NCI-H187 (cell line): ENCODE results near the gene PDK4.

Experiments
- DNase-seq, 2 experiments: peaks; one replicate each; lab custom pipeline; 2025; lab: John Stamatoyannopoulos, UW

Gene PDK4

DNA sequence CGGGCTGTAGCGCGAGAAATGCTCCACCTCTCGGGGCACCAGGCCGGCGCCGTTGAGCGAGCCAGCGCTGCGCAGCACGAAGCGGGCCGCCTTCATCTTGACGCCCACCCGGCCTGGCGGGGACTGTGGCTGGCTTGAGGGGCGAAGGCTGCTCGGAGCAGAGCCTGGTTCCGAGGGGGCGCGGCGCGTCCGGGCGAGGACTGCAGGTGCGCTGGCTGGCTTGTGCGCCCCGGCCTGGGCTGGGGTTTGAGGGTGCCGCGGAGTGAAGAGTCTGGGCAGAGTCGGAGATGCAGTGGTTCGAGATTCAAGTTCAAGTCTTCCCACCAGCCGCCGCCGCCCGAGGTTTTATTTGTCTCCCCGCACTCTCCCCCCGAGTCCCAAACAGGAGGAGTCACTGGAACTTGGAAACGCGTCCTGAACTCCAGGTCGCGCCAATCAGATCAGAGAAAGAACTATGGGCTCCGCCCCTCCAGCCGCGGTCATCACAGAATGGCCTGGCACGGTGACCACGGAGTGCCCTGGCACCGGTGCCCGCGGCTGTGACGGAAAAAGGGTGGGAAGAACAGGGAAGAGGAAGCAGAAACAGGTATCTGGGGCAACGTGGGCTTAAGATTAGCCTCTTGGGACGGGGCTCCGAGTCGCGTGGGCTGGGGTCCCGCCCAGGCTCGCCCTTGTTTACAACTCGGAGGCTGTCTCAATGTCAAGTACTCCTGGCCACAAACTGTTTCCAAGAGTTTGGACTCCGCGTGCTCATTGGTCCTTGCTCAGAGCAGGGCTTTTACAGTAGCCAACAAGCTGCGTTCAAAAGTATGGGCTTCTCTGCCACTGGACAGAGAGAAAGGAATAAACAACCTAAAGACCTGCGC lies at the start of gene PDK4:
PDK4 (minus strand) TSS at position 319 of the 866 bp plus-strand sequence; CDS start at position 96, 223 bp downstream.
- no peak for DNase-seq

- DNase-seq: no peak
These were observed 45.9 kb upstream of the PDK4 start for GRCh38 chr7:95642173-95642572.

GRCh38 chr7:95636140-95636940 lies 40.0 kb upstream of the PDK4 start:
- DNase-seq: no peak

- DNase-seq: no peak
These were observed 36.3 kb upstream of the PDK4 start for GRCh38 chr7:95632609-95633008.

DNA sequence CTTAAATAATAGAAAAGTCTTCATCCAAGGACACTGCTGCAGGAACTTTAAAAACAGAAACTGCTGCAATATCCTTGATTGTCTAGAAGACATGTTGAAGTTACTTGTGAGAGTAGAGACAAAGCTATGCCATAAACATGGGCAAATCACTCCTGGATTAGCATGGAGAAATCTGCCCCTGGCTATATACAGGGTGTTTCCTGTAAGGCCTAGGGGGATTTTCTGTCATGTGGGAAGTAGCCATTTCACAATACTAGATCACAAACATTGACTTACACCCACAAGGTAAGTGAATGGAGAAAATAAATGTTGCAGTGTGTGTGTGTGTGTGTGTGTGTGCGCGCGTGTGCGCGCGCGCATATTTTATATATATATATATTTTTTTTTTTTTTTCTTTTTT lies 35.2 kb upstream of the PDK4 start:
- DNase-seq: no peak

DNA sequence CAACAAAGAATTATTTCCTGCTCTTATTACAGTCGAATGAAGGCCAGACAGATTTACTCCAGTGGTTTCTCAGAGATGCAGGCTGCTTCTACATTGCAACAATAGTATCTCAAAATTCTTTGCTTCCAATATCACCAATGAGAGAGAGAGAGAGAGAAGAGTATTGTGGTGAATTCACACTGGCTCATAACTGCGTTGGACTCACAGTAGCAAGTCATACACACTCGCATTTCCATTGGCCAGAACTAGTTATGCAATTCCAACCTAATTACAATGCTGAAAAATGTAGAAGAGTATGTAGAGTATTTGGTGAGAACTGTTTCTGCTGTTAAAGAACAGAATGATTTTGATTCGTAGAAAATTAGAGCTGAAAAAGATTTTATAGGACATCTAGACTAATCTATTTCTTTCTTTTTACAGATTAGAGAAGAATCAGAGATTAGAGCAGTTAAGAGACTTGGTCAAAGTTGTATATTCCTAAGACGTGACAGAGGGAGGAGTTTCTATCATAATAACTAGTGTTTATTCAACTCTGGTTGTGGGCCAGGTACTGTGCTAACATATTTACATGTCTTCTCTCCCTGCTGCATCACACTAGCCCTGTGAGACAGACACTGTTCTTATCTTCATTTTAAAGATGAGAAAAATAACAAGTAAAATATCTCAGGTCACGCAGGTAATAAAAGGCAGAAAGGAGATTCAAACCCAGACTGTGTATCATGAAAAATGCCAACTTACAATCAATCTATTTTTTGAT lies 34.6 kb upstream of the PDK4 start:
- DNase-seq: no peak

- DNase-seq: no peak
These were observed 32.6 kb upstream of the PDK4 start for GRCh38 chr7:95628831-95629439.

- no peak for DNase-seq
These were observed 27.5 kb upstream of the PDK4 start for GRCh38 chr7:95623788-95624187.

- no peak for DNase-seq
These were observed 26.5 kb upstream of the PDK4 start for GRCh38 chr7:95622859-95623258.

GRCh38 chr7:95622001-95622549 lies 25.8 kb upstream of the PDK4 start:
- no peak for DNase-seq

GRCh38 chr7:95621404-95621803 lies 25.1 kb upstream of the PDK4 start:
- no peak for DNase-seq

DNA sequence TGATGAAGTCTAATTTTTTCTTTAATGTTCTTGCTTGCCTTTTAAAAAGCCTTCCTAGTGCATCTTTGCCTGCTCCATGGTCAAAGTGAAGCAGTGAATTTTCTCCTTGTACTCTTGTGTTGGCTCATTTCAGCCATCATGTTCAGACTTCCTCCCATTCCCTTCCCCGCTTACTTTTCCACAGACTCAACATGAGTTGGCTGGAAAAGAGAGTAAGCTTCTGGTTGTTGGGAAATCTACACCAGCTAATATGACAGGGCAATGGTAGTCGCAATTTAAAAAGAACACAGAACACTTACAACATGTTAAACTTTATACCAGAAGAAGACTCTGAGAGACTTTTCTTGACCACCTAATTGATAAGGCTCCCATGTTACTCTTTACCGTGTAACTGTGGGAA lies 24.3 kb upstream of the PDK4 start:
- DNase-seq: no peak

DNA sequence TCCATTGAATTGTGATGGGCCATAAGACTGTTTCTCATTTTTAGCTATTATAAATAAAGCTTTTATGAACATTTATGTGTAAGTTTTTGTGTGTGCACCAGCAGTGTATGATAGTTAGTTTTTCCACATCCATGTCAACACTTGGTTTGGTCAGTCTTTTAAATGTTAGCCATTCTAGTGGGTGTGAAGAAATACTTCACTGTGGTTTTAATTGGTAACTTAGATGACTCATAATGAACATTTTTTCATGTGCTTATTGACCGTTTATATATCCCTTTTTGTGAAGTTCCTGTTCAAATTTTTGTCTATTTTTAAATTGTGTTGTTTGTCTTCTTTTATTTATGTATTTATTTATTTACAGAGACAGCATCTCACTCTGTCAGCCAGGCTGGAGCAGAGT lies 23.6 kb upstream of the PDK4 start:
- no peak for DNase-seq

GRCh38 chr7:95619517-95619916 lies 23.2 kb upstream of the PDK4 start:
- no peak for DNase-seq

DNA sequence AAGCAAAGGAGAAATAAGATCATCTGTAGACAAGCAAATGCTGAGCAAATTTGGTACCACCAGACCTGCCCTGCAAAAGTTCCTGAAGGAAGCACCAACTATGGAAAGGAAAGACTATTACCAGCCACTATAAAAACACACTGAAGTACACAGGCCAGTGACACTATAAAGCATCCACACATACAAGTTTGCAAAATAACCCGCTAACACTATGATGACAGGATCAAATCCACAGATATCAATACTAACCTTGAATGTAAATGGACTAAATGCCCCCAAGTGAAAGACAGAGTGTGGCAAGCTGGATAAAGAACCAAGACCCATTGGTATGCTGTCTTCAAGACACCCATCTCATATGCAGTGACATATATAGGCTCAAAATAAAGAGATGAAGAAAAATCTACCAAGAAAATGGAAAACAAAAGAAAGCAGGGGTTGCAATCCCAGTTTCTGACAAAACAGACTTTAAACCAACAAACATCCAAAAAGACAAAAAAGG lies 18.2 kb upstream of the PDK4 start:
- no peak for DNase-seq

DNA sequence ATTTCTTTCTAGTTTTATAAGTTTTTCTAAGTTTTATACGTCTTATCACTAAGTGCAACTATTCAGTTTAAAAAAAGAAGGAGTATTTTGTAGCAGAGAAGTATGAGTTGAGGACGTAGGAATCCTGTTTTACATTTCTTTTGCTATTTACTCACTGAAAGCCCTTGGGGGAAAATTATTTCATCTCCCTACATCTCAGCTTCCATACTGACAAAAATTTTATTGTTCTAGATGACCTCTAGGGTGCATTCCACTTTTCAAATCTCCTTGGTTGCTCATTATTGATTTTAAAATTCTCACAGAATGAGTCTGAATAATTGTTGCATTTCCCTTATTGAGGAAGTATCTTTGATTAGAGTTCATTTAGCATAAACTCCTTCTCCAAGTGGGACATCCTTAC lies 14.9 kb upstream of the PDK4 start:
- no peak for DNase-seq

- DNase-seq: no peak
These were observed 13.1 kb upstream of the PDK4 start for GRCh38 chr7:95609277-95609971.

DNA sequence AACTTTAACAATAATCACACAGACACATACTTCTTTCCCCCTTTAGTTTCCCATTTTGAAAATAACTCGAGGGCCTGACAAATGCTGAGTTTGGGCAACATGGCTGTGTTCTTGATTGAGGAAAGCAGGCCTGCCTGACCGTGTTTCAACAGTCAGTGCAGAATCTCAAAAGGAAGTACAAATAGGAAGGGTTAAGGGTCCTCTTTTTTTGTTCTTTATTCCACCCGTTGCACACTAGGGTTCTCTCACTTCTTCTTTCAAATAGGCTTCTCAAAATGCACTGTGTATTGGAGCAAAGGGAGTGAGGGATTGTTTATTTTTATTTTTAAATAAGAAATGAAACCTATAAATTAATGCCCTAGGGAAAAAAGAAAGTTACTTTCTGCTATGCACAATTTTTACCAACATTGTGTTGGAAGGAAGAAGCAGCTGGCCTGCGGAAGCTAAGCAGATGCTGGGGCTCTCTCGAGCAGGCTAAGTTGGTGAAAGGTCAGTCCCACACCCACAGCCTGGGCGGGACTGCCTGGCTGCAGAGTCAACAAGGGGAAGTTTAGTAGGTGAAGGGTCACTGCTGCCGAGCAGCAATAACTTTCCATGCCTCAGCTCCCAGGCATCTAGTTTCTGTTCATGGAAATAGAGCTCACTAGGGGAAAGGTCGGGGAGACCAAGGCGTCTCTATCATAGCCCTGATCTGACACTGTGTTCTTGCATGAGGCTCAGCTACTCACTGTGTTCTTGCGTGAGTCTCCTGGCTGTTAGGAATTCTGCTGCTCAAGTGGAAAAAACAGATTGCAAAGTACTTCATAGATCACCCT lies 12.2 kb upstream of the PDK4 start:
- DNase-seq: no peak

DNA sequence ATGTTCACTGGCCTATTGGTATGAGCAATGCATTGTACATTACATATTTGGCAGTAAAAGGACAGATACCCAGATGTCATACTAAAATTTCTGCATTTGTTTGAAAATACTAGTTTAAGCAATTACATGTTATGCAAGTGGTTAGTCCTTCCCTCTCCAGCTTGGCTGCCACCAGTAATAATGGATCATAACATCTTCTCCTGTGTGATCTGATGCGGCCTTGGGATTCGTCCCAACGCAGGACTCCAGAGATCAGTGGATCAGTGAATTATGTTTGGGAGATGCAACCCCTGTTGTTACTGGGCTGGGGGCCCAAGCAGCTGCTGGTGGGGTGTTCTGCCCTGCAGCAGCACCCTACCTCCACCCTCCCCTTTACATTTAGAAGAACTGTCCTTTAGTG lies 11.2 kb upstream of the PDK4 start:
- no peak for DNase-seq

- no peak for DNase-seq
These were observed 9.0 kb upstream of the PDK4 start for GRCh38 chr7:95605275-95605674.
